ENCODE data around the gene C6orf120. TPM values are rescaled to one million over a fixed set of nuclear protein-coding genes. Genes with fewer than 3 reads are reported as not detected.

C6orf120 gene
- total RNA-seq, 2 experiments from 2014 or later = 14.2 to 16.3 TPM

DNA sequence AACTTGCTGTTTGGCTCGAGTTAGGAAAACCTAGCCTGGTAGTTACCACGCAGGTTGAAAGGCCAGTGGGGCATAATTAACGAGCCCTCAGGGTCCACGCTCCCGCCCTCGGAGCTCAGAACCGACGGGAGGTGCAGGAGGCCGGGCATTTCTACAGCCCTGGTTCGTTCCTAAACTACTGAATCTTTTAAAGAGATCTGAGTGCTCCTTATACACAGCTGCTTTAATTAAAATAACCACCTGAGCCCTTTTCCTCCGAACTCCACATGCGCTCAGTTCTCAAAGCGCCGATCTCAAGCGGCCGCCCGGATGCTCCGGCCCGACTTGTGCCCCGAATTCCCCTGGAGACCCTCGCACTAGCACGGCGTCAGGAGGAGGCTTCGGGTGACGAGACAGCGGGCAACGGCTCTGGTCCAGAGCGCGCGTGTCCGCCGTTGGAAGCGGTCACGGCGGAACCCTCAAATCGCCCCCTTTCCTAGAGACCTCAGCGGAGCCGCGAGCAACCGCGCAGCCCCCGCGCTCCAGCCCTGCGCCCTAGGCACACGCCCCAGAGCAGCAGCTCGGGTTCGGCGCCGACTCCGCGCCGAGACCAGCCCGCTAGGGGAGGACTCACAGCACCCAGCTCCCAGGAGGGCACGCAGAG lies 494 bp upstream of the C6orf120 start:
- DNase-seq (no peak), ATAC-seq (peak; percentile 2)
- H3K27me3 Mint-ChIP-seq = no peaks in the 10 kb centered on the region
- H3K9me3 Mint-ChIP-seq = no peaks in the 10 kb centered on the region
- ChIA-PET CTCF (interaction anchor here (1.0 to 4.1 kb wide), 5 partner anchors 9 to 88 kb away, joined by 3 to 17 read pairs (median 5); no protein-coding TSS in a partner anchor), POLR2A (interaction anchor here (0.9 to 6.3 kb wide), 14 partner anchors 8 to 882 kb away, joined by 3 to 95 read pairs (median 4); partner anchors contain the start of genes DYNLT2, ERMARD and PHF10)
- TF ChIP-seq, protein P1, sequence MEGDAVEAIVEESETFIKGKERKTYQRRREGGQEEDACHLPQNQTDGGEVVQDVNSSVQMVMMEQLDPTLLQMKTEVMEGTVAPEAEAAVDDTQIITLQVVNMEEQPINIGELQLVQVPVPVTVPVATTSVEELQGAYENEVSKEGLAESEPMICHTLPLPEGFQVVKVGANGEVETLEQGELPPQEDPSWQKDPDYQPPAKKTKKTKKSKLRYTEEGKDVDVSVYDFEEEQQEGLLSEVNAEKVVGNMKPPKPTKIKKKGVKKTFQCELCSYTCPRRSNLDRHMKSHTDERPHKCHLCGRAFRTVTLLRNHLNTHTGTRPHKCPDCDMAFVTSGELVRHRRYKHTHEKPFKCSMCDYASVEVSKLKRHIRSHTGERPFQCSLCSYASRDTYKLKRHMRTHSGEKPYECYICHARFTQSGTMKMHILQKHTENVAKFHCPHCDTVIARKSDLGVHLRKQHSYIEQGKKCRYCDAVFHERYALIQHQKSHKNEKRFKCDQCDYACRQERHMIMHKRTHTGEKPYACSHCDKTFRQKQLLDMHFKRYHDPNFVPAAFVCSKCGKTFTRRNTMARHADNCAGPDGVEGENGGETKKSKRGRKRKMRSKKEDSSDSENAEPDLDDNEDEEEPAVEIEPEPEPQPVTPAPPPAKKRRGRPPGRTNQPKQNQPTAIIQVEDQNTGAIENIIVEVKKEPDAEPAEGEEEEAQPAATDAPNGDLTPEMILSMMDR (IDR thresholded peaks at IDR 0.05) = no peak
- peak overlapping the region; percentile 93 for H3K4me3 Mint-ChIP-seq
- intact Hi-C loops (cut with micrococcal nuclease) = no loop called here
- H3K36me3 Mint-ChIP-seq (ENCODE audit: low read depth) = peaks cover 43% of the 10 kb centered on the region
- H3K27ac Mint-ChIP-seq = peak overlapping the region; percentile 89
- H3K4me1 Mint-ChIP-seq (ENCODE audit: low read depth) = peaks cover 45% of the 10 kb centered on the region

DNA sequence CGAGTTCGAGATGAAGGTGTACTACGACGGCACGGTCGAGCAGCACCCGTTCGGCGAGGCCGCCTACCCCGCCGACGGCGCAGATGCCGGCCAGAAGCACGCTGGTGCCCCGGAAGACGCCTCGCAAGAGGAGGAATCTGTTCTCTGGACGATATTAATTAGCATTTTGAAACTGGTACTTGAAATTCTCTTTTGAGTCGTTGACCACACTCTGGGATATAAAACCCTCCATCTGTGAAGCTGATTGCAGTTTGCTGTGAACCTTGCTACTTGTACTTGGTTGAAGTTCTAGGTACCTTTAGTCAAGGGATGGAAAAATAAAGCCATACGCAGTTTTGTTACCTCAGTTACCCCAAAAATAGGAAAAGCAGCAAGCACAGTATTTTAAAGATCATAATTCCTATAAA lies 917 bp downstream of the C6orf120 start:
- Mint-ChIP-seq H3K27me3 (no peaks in the 10 kb centered on the region), H3K4me1 (ENCODE audit: low read depth) (peaks cover 48% of the 10 kb centered on the region), H3K9me3 (no peaks in the 10 kb centered on the region), H3K4me3 (peak overlapping the region; percentile 93), H3K36me3 (ENCODE audit: low read depth) (peaks cover 41% of the 10 kb centered on the region), H3K27ac (peak overlapping the region; percentile 93)
- intact Hi-C loops (cut with micrococcal nuclease) = loop anchor here (2.0 kb wide), 2 partner anchors 20 to 48 kb away; partner anchors contain the start of genes DYNLT2 and ERMARD
- POLR2A ChIA-PET = interaction anchor here (0.9 to 6.3 kb wide), 9 partner anchors 7 to 49 kb away, joined by 3 to 95 read pairs (median 6); partner anchors contain the start of genes DYNLT2, ERMARD and PHF10
- CTCF ChIA-PET = interaction anchor here (4.0 to 4.1 kb wide), 2 partner anchors 17 to 20 kb away, joined by 14 to 17 read pairs; no protein-coding TSS in a partner anchor
- TF ChIP-seq, protein P1 (IDR thresholded peaks at IDR 0.05) = no peak
- ATAC-seq (peak; percentile 10), DNase-seq (no peak)

DNA sequence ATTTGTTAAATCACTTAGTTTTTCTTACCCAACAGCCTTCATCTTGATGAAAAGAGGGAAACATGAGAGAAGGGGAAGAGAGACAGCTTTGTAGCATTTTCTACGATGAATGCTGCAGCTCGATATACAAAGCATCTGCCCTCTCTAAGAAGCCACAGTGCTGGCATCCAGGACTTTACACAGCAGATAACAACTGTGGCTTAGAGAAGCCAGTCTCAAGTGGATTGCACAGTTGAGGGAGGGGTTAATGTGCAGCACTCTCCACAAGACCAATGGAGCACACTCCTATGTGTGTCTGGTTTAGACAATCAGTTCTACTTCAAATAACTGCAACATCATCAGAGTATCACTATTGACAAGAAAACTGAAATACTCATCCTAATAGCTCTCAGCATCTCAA lies 5.8 kb downstream of the C6orf120 start:
- H3K27me3 Mint-ChIP-seq = no peaks in the 10 kb centered on the region
- H3K4me1 Mint-ChIP-seq (ENCODE audit: low read depth) = peaks cover 48% of the 10 kb centered on the region

DNA sequence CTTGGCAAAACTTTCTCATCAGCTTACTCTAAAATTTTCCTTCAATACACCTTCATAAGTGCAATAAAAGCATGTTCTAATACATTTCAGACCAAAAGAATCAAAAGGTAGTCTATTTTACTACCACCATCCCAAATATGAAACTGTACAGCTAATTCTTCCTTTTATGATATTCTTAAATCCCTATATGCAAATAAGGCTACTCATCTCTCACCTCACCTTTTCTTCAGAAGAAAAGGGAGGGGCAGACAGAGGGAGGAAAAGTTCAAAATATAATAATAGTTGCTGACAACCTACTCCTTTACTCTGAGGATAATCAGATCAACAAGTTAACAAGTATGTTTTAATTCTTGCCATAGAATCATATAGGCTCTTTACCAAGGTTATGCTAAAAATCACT lies 7.4 kb downstream of the C6orf120 start:
- POLR2A ChIA-PET = interaction anchor here (0.9 to 4.6 kb wide), 3 partner anchors 7 to 16 kb away, joined by 3 to 28 read pairs (median 5); partner anchors contain the start of genes C6orf120, PHF10 and WDR27
- peak; percentile 39 for ATAC-seq
- H3K27ac Mint-ChIP-seq = peak overlapping the region; percentile 51

More for the DNA sequence above, 5.8 kb downstream of the C6orf120 start:
- ChIA-PET CTCF (interaction anchor here (3.6 kb wide), 1 partner anchor 12 kb away, joined by 34 read pairs; no protein-coding TSS in a partner anchor), POLR2A (interaction anchor here (0.6 to 4.6 kb wide), 5 partner anchors 9 to 18 kb away, joined by 3 to 28 read pairs (median 4); partner anchors contain the start of gene PHF10)
- Mint-ChIP-seq H3K9me3 (no peaks in the 10 kb centered on the region), H3K27ac (peak overlapping the region; percentile 70), H3K4me3 (no peak overlapping the region), H3K36me3 (ENCODE audit: low read depth) (peaks cover 49% of the 10 kb centered on the region)
- intact Hi-C loops (cut with micrococcal nuclease) = no loop called here
- ATAC-seq = peak; percentile 38
- TF ChIP-seq, protein P1 (IDR thresholded peaks at IDR 0.05) = no peak
- DNase-seq = no peak

More for the DNA sequence above, 7.4 kb downstream of the C6orf120 start:
- intact Hi-C loops (cut with micrococcal nuclease) = no loop called here
- Mint-ChIP-seq H3K36me3 (ENCODE audit: low read depth) (peaks cover 43% of the 10 kb centered on the region), H3K4me3 (no peak overlapping the region), H3K9me3 (no peaks in the 10 kb centered on the region), H3K27me3 (no peaks in the 10 kb centered on the region), H3K4me1 (ENCODE audit: low read depth) (peaks cover 40% of the 10 kb centered on the region)
- CTCF ChIA-PET = interaction anchor here (0.7 to 3.6 kb wide), 5 partner anchors 8 to 80 kb away, joined by 3 to 34 read pairs (median 3); partner anchors contain the start of genes C6orf120, DYNLT2, ERMARD and WDR27
- TF ChIP-seq, protein P1 (IDR thresholded peaks at IDR 0.05) = no peak
- DNase-seq = no peak
